Activated T-cell treated with anti-CD3 and anti-CD28 coated beads for 48 hours (primary cell): ENCODE results near the gene BCORL1.

Experiments used
- DNase-seq: peaks from one replicate; pipeline ENCODE4 v3.0.0-alpha.2; 2020; ENCODE audit warnings: low read depth

BCORL1 gene

GRCh38 chrX:130009658-130010223 is 27.3 kb downstream of the BCORL1 start:
- DNase-seq = no peak

GRCh38 chrX:130012683-130013082 is 30.2 kb downstream of the BCORL1 start:
- no peak for DNase-seq

- DNase-seq = no peak
These were observed 31.2 kb downstream of the BCORL1 start for GRCh38 chrX:130013661-130014060.

GRCh38 chrX:130014356-130014755 is 31.9 kb downstream of the BCORL1 start:
- no peak for DNase-seq

GRCh38 chrX:130014770-130015169 is 32.3 kb downstream of the BCORL1 start:
- DNase-seq = no peak

- no peak for DNase-seq
These were observed 32.7 kb downstream of the BCORL1 start for GRCh38 chrX:130015181-130015580.

GRCh38 chrX:130018143-130018542 is 35.7 kb downstream of the BCORL1 start:
- no peak for DNase-seq

GRCh38 chrX:130020661-130021324 is 38.4 kb downstream of the BCORL1 start:
- no peak for DNase-seq

GRCh38 chrX:130024127-130024526 is 41.7 kb downstream of the BCORL1 start:
- DNase-seq = peak; percentile 62

GRCh38 chrX:130025256-130025655 is 42.8 kb downstream of the BCORL1 start:
- no peak for DNase-seq

- DNase-seq = no peak
These were observed 45.1 kb downstream of the BCORL1 start for GRCh38 chrX:130027569-130027968.

GRCh38 chrX:130028196-130028595 is 45.8 kb downstream of the BCORL1 start:
- DNase-seq = peak; percentile 23

- no peak for DNase-seq
These were observed 48.4 kb downstream of the BCORL1 start for GRCh38 chrX:130030826-130031225.

GRCh38 chrX:130032552-130032951 is 50.1 kb downstream of the BCORL1 start:
- no peak for DNase-seq

- DNase-seq = no peak
These were observed 51.7 kb downstream of the BCORL1 start for GRCh38 chrX:130034178-130034577.

- no peak for DNase-seq
These were observed 57.4 kb downstream of the BCORL1 start for GRCh38 chrX:130039847-130040246.

- no peak for DNase-seq
These were observed 65.0 kb downstream of the BCORL1 start for GRCh38 chrX:130047416-130047815.

- no peak for DNase-seq
These were observed 66.3 kb downstream of the BCORL1 start for GRCh38 chrX:130048686-130049222.

GRCh38 chrX:130049821-130050220 is 67.4 kb downstream of the BCORL1 start:
- DNase-seq = no peak

GRCh38 chrX:130051176-130051845 is 68.9 kb downstream of the BCORL1 start:
- DNase-seq = no peak

- DNase-seq = no peak
These were observed 70.8 kb downstream of the BCORL1 start for GRCh38 chrX:130053236-130053635.

GRCh38 chrX:130055103-130055502 is 72.7 kb downstream of the BCORL1 start:
- DNase-seq = no peak

- no peak for DNase-seq
These were observed 73.5 kb downstream of the BCORL1 start for GRCh38 chrX:130055899-130056298.
